ENCODE results near the gene RHOB.
"Not testable (repeated sequence)": the region's sequence is repeated elsewhere in the genome, so short reads cannot be mapped to it uniquely, and the experiment has no call there.

The RHOB gene

DNA sequence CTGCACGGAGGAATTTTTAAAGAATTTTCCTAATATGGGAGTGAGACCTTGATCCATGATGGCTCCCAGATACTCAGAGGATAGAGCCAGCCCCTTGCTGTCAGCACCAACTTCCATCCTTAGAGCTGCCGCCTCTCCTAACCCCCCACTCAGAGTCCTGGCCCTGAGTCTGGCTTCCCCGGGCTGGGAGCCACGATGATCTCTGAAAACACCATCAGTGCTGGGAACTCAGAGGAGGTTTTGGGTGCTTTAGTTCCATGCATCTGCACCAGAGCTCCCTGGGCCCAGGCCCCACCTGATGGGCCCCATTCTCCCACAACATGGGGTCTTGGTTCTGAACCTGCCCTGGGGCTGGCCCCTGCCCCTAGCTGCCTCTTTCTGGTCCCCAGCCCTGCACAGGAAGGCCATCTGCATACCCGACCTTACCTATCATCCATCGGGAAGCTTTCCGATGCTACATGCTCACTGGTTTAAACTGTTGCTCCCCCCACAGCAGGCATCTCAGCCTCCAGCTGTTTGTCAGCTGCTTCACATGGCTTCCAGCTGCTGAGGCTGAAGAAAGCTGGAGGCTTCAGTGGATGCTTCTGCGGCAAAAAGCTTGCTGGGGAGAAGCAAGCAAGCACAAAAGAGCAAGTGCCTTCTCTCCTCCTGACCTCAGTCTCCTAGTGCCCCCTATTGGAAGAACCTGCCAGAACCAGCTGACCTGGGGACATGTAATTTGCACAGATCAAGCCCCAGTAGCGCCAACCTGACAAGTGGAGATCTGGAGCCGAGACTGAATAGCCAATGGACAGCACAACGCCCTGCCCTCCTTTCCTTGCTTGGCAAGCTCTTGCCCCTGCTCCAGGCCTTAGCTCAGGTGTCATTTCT lies 24.2 kb upstream of the RHOB start:
- DNase-seq (ENCODE audit: low read depth in 2 of 2) = peak; percentile 11 to 13

GRCh38 chr2:20423359-20423758 lies 23.5 kb upstream of the RHOB start:
- no peak for DNase-seq (ENCODE audit: low read depth in 2 of 2)

- no peak for DNase-seq (ENCODE audit: low read depth in 2 of 2)
Observed at GRCh38 chr2:20423847-20424246, 23.0 kb upstream of the RHOB start.

GRCh38 chr2:20424300-20425290 lies 22.3 kb upstream of the RHOB start:
- no peak for DNase-seq (ENCODE audit: low read depth in 2 of 2)

DNA sequence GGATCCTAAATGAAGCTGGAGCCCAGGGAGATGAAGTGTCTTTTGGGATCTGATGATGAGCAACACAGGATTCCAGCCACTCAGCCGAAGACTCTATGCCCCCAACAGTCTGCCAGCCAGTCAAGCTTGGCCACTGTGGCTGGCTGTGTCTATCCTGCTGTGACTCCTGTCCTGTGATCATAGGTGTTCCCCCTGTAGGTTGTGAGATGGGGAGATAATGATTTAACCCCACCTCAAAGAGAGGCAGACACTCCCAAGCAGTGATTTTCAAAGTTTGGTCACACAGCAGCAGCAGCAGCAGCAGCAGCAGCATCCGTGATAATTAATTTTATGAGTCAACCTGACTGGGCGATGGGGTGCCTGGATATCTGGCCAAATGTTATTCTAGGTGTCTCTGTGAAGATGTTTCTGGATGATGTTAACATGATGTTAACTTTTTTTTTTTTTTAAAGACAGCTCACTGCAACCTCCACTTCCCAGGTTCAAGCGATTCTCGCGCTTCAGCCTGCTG lies 21.4 kb upstream of the RHOB start:
- DNase-seq (ENCODE audit: low read depth in 2 of 2) = no peak

- no peak for DNase-seq (ENCODE audit: low read depth in 2 of 2)
Observed at GRCh38 chr2:20425884-20426283, 21.0 kb upstream of the RHOB start.

- no peak for DNase-seq (ENCODE audit: low read depth in 2 of 2)
Observed at GRCh38 chr2:20427931-20428526, 18.8 kb upstream of the RHOB start.

- DNase-seq (ENCODE audit: low read depth in 2 of 2) = no peak
Observed at GRCh38 chr2:20428717-20429490, 18.0 kb upstream of the RHOB start.

GRCh38 chr2:20429528-20429927 lies 17.3 kb upstream of the RHOB start:
- DNase-seq (ENCODE audit: low read depth in 2 of 2) = no peak

DNA sequence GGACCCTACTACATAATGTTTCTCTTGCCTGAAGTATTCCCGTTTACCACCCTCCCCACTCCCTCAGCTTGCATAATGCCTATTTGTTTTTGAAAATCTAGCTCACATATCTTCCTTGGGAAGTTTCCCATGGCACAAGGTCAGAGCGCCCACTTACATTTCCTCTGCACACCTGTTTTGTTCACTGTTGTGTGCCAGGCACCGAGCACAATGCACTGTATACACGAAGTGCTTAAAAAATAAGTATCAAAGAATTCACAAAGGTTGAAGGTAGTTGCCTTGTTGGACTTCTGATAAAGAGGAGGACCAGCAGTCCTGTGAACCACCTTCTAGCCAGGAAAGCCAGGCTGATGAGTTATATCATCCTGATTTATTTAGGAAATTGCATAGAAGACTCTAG lies 16.8 kb upstream of the RHOB start:
- no peak for DNase-seq (ENCODE audit: low read depth in 2 of 2)

DNA sequence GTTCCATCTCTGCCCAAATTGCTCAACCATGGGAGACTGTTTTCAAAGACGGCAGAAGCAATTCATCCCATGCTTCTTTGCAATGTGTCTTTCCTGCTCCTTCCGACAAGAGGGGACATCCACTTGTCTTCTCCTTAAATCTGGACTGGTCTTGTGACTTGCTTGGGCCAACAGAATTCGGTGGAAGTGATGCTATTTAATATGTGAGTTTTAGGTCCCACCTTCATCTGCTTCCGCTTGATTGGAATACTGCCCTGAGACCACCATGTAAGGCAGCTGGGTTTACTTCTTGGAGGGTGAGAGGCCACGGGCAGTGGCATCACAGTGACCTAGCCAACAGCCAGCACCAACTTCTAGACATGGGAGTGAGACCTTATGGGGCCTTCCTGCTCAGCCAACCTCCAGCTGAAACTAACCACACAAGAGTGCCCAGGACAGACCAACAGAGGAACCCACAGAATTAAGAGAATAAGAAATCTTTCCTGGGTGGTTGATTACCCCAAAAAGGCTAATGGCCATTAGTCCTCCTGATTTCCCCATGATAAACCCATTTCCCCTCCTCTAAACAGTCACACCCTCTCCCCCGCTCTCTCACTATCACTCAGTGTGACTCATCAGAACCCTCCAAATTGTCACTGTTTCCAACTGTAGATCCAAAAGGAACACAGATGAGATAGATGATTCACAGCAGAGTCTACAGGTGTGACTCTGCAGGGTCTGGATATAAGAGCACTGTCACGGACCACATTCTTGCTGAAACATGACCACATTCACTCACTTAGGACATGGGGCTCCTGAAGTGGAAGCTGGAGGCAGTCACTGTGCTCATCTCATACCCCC lies 16.2 kb upstream of the RHOB start:
- DNase-seq (ENCODE audit: low read depth in 2 of 2) = no peak

- DNase-seq (ENCODE audit: low read depth in 2 of 2) = no peak
Observed at GRCh38 chr2:20431301-20431698, 15.6 kb upstream of the RHOB start.

- DNase-seq (ENCODE audit: low read depth in 2 of 2) = no peak
Observed at GRCh38 chr2:20431772-20432171, 15.1 kb upstream of the RHOB start.

- DNase-seq (ENCODE audit: low read depth in 2 of 2) = no peak
Observed at GRCh38 chr2:20432714-20433113, 14.2 kb upstream of the RHOB start.

DNA sequence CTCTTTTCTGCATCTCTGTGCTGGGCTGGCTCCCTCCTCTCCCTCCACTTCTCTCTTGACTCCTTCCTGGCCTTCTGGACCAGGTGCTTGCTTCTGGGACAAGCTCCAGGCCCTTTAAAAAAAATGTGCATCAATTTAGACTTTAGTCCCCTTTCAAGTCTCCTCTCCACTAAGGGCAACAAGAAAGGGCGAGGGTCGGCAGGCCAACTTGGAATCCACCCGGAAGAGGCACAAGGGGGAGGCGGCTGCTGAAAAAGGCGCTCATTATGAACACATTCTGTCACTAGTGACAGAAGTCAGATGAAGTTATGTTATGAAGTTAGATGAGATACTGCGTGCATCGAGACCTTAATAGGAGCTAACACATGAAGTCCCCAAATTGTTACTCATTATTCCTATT lies 13.6 kb upstream of the RHOB start:
- no peak for DNase-seq (ENCODE audit: low read depth in 2 of 2)

DNA sequence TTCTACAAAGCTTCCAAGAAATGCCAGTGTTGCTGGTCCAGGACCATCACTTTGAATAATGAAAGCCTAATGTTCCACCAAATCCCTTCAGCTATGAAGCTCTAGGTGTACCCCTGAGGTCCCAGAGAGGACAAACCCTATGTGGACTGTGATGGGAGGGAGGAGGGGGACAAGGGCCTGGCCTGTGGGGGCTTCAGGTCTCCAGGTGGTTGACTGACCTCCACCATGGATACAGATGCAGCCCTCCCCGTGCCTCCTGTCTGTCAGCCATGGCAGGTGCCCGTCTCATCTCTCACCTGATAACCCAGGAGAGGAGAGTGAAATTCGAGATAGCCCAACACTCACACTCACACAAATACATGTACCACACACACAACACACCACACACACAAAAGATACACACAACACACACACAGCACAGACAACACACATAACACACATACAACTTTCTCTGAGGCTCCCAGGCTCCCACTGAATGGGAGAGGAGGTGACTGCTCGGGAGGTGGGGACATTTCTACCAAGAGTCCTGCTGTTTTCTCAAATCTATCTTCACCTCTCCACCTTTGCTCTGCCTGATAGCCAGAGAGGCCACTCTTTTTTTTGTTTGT lies 12.8 kb upstream of the RHOB start:
- no peak for DNase-seq (ENCODE audit: low read depth in 2 of 2)

DNA sequence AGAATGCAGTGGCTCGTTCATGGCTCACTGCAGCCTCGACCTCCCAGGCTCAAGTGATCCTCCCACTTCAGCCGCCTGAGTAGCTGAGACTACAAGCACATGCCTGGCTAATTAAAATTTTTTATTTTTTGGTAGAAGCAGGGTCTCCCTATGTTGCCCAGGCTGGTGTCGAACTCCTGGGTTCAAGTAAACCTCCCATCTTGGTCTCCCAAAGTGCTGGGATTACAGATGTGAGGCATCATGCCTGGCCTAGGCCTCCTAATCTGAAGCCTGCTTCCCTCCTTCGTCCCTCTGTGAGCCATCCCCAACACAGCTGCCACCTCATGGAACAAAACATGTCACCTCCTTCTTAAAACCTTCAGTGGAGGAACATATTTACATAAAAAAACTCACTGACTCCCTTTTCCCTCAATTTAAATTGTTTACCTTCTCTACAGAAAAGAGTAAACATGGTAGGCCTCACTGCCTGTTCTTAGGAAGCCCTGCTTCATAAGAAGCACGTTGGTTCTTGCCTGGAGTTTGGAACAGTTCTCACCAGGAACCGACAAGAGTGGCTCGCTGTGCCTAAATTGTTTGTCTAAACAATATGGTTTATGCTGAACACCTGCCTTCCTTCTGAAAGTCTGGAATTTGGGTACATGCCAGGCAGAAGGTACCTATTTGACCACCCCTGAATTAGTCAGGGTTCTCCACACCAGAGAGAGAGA lies 12.1 kb upstream of the RHOB start:
- DNase-seq (ENCODE audit: low read depth in 2 of 2) = no peak

DNA sequence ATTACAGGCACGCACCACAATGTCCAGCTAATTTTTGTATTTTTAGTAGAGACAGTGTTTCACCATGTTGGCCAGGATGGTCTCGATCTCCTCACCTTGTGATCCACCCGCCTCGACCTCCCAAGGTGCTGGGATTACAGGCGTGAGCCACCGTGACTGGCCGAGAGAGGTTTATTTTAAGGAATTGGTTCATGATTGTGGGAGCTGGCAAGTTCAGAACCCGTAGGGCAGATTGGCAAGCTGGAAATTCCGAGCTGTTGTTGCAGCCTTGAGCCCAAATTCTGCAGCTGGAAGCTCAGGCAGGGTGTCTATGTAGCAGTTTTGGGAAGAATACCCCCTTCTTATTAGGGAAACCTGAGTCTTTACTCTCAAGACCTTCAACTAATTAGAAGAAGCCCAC lies 11.4 kb upstream of the RHOB start:
- not testable (repeated sequence) for DNase-seq (ENCODE audit: low read depth in 2 of 2)
